Neural cell (in vitro differentiated cells): ENCODE results near the gene CTSG. TPM values are rescaled to one million over a fixed set of nuclear protein-coding genes. Genes with fewer than 3 reads are reported as not detected.

Experiments used
- H2AFZ ChIP-seq: fragments of 200-600, 300-800 bp; sonication (generic), shearing (Covaris generic); 2 replicates; pipeline ENCODE4 v1.6.0; 2014; ENCODE audit warnings: low read depth, mild to moderate bottlenecking, antibody characterized with exemption, low read length, moderate library complexity
- H3F3A ChIP-seq: fragments of 200-600 bp; shearing (Covaris generic); 2 replicates; pipeline ENCODE4 v1.6.1; 2016; ENCODE audit warnings: mild to moderate bottlenecking, moderate library complexity, mixed read lengths, antibody characterized with exemption, low read length; ENCODE audit not compliant: insufficient read depth, poor library complexity, severe bottlenecking
- H3K27ac ChIP-seq: fragments of 200-600, 300-800 bp; sonication (generic), shearing (Covaris generic); 2 replicates; pipeline ENCODE4 v1.5.1; 2014; ENCODE audit warnings: mild to moderate bottlenecking, low read length, moderate library complexity
- H3K27me3 ChIP-seq: fragments of 300-800, 200-600 bp; sonication (generic), shearing (Covaris generic); 2 replicates; pipeline ENCODE4 v1.6.0; 2014; ENCODE audit warnings: mild to moderate bottlenecking, low read depth, low read length, moderate library complexity; ENCODE audit not compliant: insufficient read depth
- H3K36me3 ChIP-seq: fragments of 300-800, 200-600 bp; sonication (generic), shearing (Covaris generic); 2 replicates; pipeline ENCODE4 v1.5.1; 2014; ENCODE audit warnings: mild to moderate bottlenecking, antibody characterized with exemption, low read length, moderate library complexity; ENCODE audit not compliant: insufficient read depth
- H3K4me2 ChIP-seq: fragments of 300-800, 200-600 bp; sonication (generic), shearing (Covaris generic); 2 replicates; pipeline ENCODE4 v1.6.0; 2014; ENCODE audit warnings: mild to moderate bottlenecking, low read length
- H3K4me3 ChIP-seq: fragments of 300-800, 200-600 bp; sonication (generic), shearing (Covaris generic); 2 replicates; pipeline ENCODE4 v1.5.1; 2014; ENCODE audit warnings: mild to moderate bottlenecking, low read length, moderate library complexity
- H3K79me2 ChIP-seq: fragments of 200-600 bp; shearing (Covaris generic); replicated peaks from 2 replicates; pipeline ENCODE4 v1.6.0; 2014; ENCODE audit warnings: mild to moderate bottlenecking, low read length, moderate library complexity; ENCODE audit not compliant: insufficient read depth
- H3K9ac ChIP-seq: fragments of 300-800, 200-600 bp; sonication (generic), shearing (Covaris generic); 2 replicates; pipeline ENCODE4 v1.6.1; 2016; ENCODE audit warnings: mild to moderate bottlenecking, low read length, mixed read lengths
- H3K9me2 ChIP-seq: fragments of 200-600 bp; shearing (Covaris generic); 2 replicates; pipeline ENCODE4 v1.6.1; 2016; ENCODE audit warnings: mild to moderate bottlenecking, low read length, mixed read lengths; ENCODE audit not compliant: insufficient read depth
- H3K9me3 ChIP-seq: fragments of 200-600, 300-800 bp; sonication (generic), shearing (Covaris generic); 2 replicates; pipeline ENCODE4 v1.6.1; 2016; ENCODE audit warnings: mild to moderate bottlenecking, mixed run types, low read length, moderate library complexity, mixed read lengths
- H4K20me1 ChIP-seq: fragments of 200-600 bp; shearing (Covaris generic); 2 replicates; pipeline ENCODE4 v1.6.1; 2016; ENCODE audit warnings: mild to moderate bottlenecking, mixed run types; ENCODE audit not compliant: insufficient read depth
- EP300 ChIP-seq: fragments of 450-650 bp; conservative IDR thresholded peaks from 2 replicates; pipeline ENCODE4 v1.6.1; 2014; ENCODE audit warnings: antibody characterized with exemption, mild to moderate bottlenecking, moderate library complexity; ENCODE audit not compliant: poor library complexity, severe bottlenecking
- EZH2 ChIP-seq: fragments of 200-600, 300-800 bp; shearing (Covaris generic), sonication (generic); IDR thresholded peaks from 2 replicates; pipeline ENCODE4 v1.6.1; 2014; ENCODE audit warnings: antibody characterized with exemption, low read length, borderline replicate concordance, mild to moderate bottlenecking; ENCODE audit not compliant: insufficient read depth, poor library complexity, severe bottlenecking
- MXI1 ChIP-seq: fragments of 450-650 bp; conservative IDR thresholded peaks from 2 replicates; pipeline ENCODE4 v1.6.1; 2014; ENCODE audit warnings: antibody characterized with exemption, mild to moderate bottlenecking; ENCODE audit not compliant: poor library complexity, severe bottlenecking
- POLR2AphosphoS5 ChIP-seq: IDR thresholded peaks from 2 replicates; pipeline ENCODE4 v1.6.1; 2012
- RAD21 ChIP-seq: fragments of 450-650 bp; conservative IDR thresholded peaks from 2 replicates; pipeline ENCODE4 v1.6.1; 2014; ENCODE audit warnings: antibody characterized with exemption, mild to moderate bottlenecking, moderate library complexity
- SMC3 ChIP-seq: fragments of 450-650 bp; conservative IDR thresholded peaks from 2 replicates; pipeline ENCODE4 v1.6.1; 2014; ENCODE audit warnings: antibody characterized with exemption, mild to moderate bottlenecking, moderate library complexity; ENCODE audit not compliant: poor library complexity
- TAF1 ChIP-seq: IDR thresholded peaks from 2 replicates; pipeline ENCODE4 v1.6.1; 2012; ENCODE audit warnings: low read depth
- polyA plus RNA-seq: library from polyadenylated mRNA; depleted of rRNA; stranded (reverse); fragments of >200 nt; gene quantifications from 2 replicates; pipeline ENCODE4 v1.2.3, GENCODE V29; 2014
- TF ChIP-seq, protein P1 (sequence below): IDR thresholded peaks from 2 replicates; pipeline ENCODE4 v1.6.1; 2012; ENCODE audit warnings: borderline replicate concordance
- TF ChIP-seq, protein P2 (sequence below): fragments of 450-650 bp; IDR thresholded peaks from 2 replicates; pipeline ENCODE4 v1.5.1; 2014; ENCODE audit warnings: antibody characterized with exemption, mild to moderate bottlenecking, moderate library complexity; ENCODE audit not compliant: poor library complexity, severe bottlenecking

CTSG gene
- polyA plus RNA-seq, 1 donor from 2014 or later, result not detected

DNA sequence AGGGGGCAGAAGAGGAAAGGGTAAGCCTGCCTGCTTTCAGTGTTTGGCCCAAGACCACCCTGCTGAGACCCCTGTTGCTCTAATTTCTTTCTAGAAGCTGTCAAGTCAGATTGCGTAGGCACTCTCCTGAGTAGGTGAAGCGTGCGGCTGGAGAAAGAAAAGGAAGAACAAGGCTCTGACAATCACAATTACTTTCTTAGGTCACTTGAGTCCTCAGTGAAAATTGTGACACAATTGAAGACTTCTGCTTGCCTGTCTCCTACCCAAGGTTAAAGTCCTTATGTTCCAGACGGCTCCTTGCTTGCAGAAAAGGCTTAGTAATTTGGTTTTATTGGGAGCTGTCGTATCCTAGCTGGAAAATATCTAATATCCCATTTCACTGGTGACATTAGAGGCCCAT is 721 bp upstream of the CTSG start:
- Histone ChIP-seq H2AFZ (no peak overlapping the region), H3K9ac (no peak overlapping the region), H3K36me3 (no peaks in the 10 kb centered on the region), H3K9me3 (no peaks in the 10 kb centered on the region), H4K20me1 (no peaks in the 10 kb centered on the region), H3K79me2 (no peaks in the 10 kb centered on the region), H3K9me2 (no peaks in the 10 kb centered on the region), H3K27me3 (no peaks in the 10 kb centered on the region), H3K27ac (no peak overlapping the region), H3K4me2 (no peak overlapping the region), H3F3A (no peaks in the 10 kb centered on the region), H3K4me3 (no peak overlapping the region)
- TF ChIP-seq, protein P1, sequence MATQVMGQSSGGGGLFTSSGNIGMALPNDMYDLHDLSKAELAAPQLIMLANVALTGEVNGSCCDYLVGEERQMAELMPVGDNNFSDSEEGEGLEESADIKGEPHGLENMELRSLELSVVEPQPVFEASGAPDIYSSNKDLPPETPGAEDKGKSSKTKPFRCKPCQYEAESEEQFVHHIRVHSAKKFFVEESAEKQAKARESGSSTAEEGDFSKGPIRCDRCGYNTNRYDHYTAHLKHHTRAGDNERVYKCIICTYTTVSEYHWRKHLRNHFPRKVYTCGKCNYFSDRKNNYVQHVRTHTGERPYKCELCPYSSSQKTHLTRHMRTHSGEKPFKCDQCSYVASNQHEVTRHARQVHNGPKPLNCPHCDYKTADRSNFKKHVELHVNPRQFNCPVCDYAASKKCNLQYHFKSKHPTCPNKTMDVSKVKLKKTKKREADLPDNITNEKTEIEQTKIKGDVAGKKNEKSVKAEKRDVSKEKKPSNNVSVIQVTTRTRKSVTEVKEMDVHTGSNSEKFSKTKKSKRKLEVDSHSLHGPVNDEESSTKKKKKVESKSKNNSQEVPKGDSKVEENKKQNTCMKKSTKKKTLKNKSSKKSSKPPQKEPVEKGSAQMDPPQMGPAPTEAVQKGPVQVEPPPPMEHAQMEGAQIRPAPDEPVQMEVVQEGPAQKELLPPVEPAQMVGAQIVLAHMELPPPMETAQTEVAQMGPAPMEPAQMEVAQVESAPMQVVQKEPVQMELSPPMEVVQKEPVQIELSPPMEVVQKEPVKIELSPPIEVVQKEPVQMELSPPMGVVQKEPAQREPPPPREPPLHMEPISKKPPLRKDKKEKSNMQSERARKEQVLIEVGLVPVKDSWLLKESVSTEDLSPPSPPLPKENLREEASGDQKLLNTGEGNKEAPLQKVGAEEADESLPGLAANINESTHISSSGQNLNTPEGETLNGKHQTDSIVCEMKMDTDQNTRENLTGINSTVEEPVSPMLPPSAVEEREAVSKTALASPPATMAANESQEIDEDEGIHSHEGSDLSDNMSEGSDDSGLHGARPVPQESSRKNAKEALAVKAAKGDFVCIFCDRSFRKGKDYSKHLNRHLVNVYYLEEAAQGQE, result no peak
- TF ChIP-seq MXI1 (no peak), EZH2 (no peak), POLR2AphosphoS5 (no peak), SMC3 (no peak), RAD21 (no peak), EP300 (no peak), TAF1 (no peak)
- TF ChIP-seq, protein P2, sequence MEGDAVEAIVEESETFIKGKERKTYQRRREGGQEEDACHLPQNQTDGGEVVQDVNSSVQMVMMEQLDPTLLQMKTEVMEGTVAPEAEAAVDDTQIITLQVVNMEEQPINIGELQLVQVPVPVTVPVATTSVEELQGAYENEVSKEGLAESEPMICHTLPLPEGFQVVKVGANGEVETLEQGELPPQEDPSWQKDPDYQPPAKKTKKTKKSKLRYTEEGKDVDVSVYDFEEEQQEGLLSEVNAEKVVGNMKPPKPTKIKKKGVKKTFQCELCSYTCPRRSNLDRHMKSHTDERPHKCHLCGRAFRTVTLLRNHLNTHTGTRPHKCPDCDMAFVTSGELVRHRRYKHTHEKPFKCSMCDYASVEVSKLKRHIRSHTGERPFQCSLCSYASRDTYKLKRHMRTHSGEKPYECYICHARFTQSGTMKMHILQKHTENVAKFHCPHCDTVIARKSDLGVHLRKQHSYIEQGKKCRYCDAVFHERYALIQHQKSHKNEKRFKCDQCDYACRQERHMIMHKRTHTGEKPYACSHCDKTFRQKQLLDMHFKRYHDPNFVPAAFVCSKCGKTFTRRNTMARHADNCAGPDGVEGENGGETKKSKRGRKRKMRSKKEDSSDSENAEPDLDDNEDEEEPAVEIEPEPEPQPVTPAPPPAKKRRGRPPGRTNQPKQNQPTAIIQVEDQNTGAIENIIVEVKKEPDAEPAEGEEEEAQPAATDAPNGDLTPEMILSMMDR, result no peak

DNA sequence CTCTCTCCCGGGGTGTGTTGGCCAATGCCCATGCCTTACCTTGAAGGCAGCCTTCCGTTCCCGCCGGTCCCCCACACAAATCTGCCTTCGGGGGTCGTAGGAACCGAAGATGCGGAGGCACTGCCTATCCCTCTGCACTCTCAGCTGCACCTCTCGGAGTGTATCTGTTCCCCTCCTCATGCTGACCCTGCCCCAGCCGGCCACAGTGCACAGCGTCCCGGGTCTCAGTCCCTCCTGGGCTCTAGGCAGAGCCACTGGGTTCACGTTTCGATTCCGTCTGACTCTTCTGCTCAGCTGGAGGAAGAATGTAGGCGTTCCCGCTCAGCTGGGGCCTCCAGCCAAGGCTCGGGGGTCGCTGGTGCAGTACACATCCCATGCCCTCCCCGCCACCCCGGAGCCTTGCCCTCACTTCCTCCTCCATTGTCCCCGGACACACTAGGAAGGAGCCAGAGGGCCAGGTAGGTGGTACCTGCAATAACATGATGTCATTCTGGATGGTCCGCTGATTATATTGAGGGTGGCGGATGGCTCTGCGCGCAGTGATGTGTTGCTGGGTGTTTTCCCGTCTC is 1.8 kb downstream of the CTSG start:
- Histone ChIP-seq H3K27ac (no peak overlapping the region), H3K9me3 (no peaks in the 10 kb centered on the region), H3F3A (no peaks in the 10 kb centered on the region), H3K9me2 (no peaks in the 10 kb centered on the region), H3K36me3 (no peaks in the 10 kb centered on the region), H4K20me1 (no peaks in the 10 kb centered on the region), H3K27me3 (no peaks in the 10 kb centered on the region), H3K4me3 (no peak overlapping the region), H3K9ac (no peak overlapping the region), H2AFZ (no peak overlapping the region), H3K79me2 (no peaks in the 10 kb centered on the region), H3K4me2 (no peak overlapping the region)
- TF ChIP-seq, protein P2, result no peak
- TF ChIP-seq POLR2AphosphoS5 (no peak), RAD21 (no peak), TAF1 (no peak), EZH2 (no peak), SMC3 (no peak)
